T-cell (primary cell): ENCODE measurements around the gene RGS4. TPM values are rescaled to one million over a fixed set of nuclear protein-coding genes. Genes with fewer than 3 reads are reported as not detected.

ENCODE experiments used
- ATAC-seq, 4 experiments: fragments of 200-7000 bp in 3 of 4; fragments of 150-1000 bp in 1 of 4; cut with Tn5 transposase; replicated peaks in 1 of 4; 1 replicate in 3 of 4; 2 replicates in 1 of 4; pipeline ENCODE4 v1.10.0; 2021; ENCODE audit warnings: moderate library complexity in 3 of 4, mild to moderate bottlenecking in 2 of 4, moderate number of reproducible peaks in 1 of 4
- CTCF ChIA-PET, 2 donors: fragments of 300-600 bp; sonication (Branson Sonifier 250); formaldehyde crosslinking; loops; one replicate each; lab custom pipeline; 2022; ENCODE audit warnings: antibody characterized with exemption in 2 of 2; lab: Charles Lee
- POLR2A ChIA-PET, 2 donors: fragments of 300-600 bp; sonication (Branson Sonifier 250); formaldehyde crosslinking; loops; one replicate each; lab custom pipeline; 2022; ENCODE audit warnings: antibody characterized with exemption in 2 of 2; lab: Charles Lee
- DNase-seq, 35 experiments: peaks; one replicate each; pipeline versions ENCODE4 v3.0.0 to v3.0.0-alpha.2; 2013 to 2023
- H3K27ac ChIP-seq: one replicate; pipeline ENCODE4 v1.5.1; 2013; ENCODE audit warnings: low read length
- H3K27me3 ChIP-seq, 2 experiments: replicated peaks in 1 of 2; 1 replicate in 1 of 2; 2 replicates in 1 of 2; pipeline versions ENCODE4 v1.6.1 to v1.7.0; 2013; ENCODE audit warnings: low read length in 1 of 2, mixed read lengths in 1 of 2; ENCODE audit not compliant: control insufficient read depth in 2 of 2, insufficient read depth in 2 of 2; ENCODE audit errors: extremely low read depth in 1 of 2
- H3K36me3 ChIP-seq, 2 donors: 1 replicate in 1 of 2; 2 replicates in 1 of 2; pipeline versions ENCODE4 v1.6.1 to v1.7.0; 2013; ENCODE audit warnings: low read length in 1 of 2; ENCODE audit not compliant: control insufficient read depth in 2 of 2, insufficient read depth in 1 of 2; ENCODE audit errors: extremely low read depth in 1 of 2
- H3K4me1 ChIP-seq, 2 experiments: 1 replicate in 1 of 2; 2 replicates in 1 of 2; pipeline versions ENCODE4 v1.6.1 to v1.7.0; 2013; ENCODE audit warnings: low read length in 2 of 2, mixed read lengths in 1 of 2; ENCODE audit not compliant: insufficient read depth in 2 of 2, control insufficient read depth in 1 of 2; ENCODE audit errors: extremely low read depth in 1 of 2
- H3K4me3 ChIP-seq, 2 donors: 1 replicate in 1 of 2; 2 replicates in 1 of 2; pipeline versions ENCODE4 v1.5.1 to v1.7.0; 2013; ENCODE audit warnings: mild to moderate bottlenecking in 2 of 2, low read length in 1 of 2, moderate library complexity in 1 of 2; ENCODE audit not compliant: control insufficient read depth in 1 of 2; ENCODE audit errors: extremely low read depth in 1 of 2
- H3K9me3 ChIP-seq: 2 replicates; pipeline ENCODE4 v1.7.0; 2013
- H3K27ac Mint-ChIP-seq, 2 donors: one replicate each; pipeline ENCODE4 v1.8.0; 2020 to 2021; ENCODE audit warnings: mild to moderate bottlenecking in 2 of 2, mixed read lengths in 2 of 2
- H3K27me3 Mint-ChIP-seq, 2 donors: one replicate each; pipeline ENCODE4 v1.8.0; 2021 to 2022; ENCODE audit warnings: mixed read lengths in 2 of 2
- H3K36me3 Mint-ChIP-seq: one replicate; pipeline ENCODE4 v1.8.0; 2021; ENCODE audit warnings: mixed read lengths
- H3K4me1 Mint-ChIP-seq, 3 donors: one replicate each; pipeline ENCODE4 v1.8.0; 2020 to 2022; ENCODE audit warnings: mixed read lengths in 3 of 3, mild to moderate bottlenecking in 1 of 3
- H3K4me3 Mint-ChIP-seq, 3 donors: one replicate each; pipeline ENCODE4 v1.8.0; 2020 to 2022; ENCODE audit warnings: mild to moderate bottlenecking in 3 of 3, mixed read lengths in 3 of 3, moderate library complexity in 3 of 3
- H3K9me3 Mint-ChIP-seq, 3 donors: one replicate each; pipeline ENCODE4 v1.8.0; 2020 to 2022; ENCODE audit warnings: mixed read lengths in 3 of 3
- WGBS: methylation state at CpG from one replicate; pipeline ENCODE4 v1.1.5; 2013; ENCODE audit warnings: missing lambda C conversion rate; ENCODE audit not compliant: insufficient coverage; 5-methylcytosine and 5-hydroxymethylcytosine counted together
- total RNA-seq, 35 experiments: library from RNA in 6 of 35; stranded (reverse) in 6 of 35; fragments of 120-200 nt in 1 of 35; gene quantifications; one replicate each; pipeline versions ENCODE4 v1.2.1 to v1.2.4 and lab custom pipeline; 2013 to 2026

The RGS4 gene
- total RNA-seq, 5 donors from 2014 or later (not counting 1 experiment from before 2014, with no cell fraction given) = not detected

DNA sequence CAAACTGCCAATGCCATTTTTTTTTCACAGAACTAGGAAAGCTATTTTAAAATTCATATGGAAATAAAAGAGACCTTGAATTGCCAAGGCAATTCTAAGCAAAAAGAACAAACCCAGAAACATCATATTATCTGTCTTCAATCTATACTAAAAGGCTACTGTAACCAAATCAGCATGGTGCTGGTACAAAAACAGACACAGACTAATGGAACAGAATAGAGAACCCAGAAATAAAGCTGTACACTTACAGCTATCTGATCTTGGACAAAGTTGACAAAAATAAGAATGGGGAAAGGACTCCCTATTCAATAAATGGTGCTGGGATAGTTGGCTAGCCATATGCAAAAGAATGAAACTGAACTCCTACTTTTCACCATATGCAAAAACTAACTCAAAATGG lies 50.5 kb downstream of the RGS4 start:
- Mint-ChIP-seq H3K4me1 (no peaks in the 10 kb centered on the region), H3K27me3 (peaks cover 3 to 9% of the 10 kb centered on the region in 2 donors), H3K36me3 (no peaks in the 10 kb centered on the region), H3K4me3 (no peak overlapping the region), H3K9me3 (no peaks in the 10 kb centered on the region), H3K27ac (no peak overlapping the region)
- no peaks in the 10 kb centered on the region for H3K27me3 ChIP-seq
- H3K9me3 ChIP-seq = no peaks in the 10 kb centered on the region
- H3K4me3 ChIP-seq = no peak overlapping the region
- no peak overlapping the region for H3K27ac ChIP-seq
- H3K4me1 ChIP-seq = no peaks in the 10 kb centered on the region
- POLR2A ChIA-PET = no interaction called here
- no peak for DNase-seq
- CTCF ChIA-PET = no interaction called here
- H3K36me3 ChIP-seq = no peaks in the 10 kb centered on the region
- ATAC-seq = no peak

DNA sequence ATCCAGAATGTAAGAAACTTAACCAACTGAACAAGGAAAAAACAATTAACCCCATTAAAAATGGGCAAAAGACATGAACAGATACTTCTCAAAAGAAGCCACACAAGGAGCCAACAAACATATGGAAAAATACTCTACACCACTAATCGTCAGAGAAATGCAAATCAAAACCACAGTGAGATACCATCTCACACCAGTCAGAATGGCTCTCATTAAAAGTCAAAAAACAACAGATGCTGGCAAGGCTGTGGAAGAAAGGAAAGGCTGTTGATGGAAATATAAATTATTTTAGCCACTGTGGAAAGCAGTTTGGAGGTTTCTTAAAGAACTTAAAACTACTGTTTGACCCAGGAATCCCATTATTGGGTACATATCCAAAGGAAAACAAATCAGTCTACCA lies 51.2 kb downstream of the RGS4 start:
- H3K9me3 ChIP-seq = no peaks in the 10 kb centered on the region
- Mint-ChIP-seq H3K4me1 (no peaks in the 10 kb centered on the region), H3K4me3 (no peak overlapping the region), H3K9me3 (no peaks in the 10 kb centered on the region), H3K36me3 (no peaks in the 10 kb centered on the region), H3K27me3 (peaks cover 5 to 9% of the 10 kb centered on the region in 2 donors), H3K27ac (no peak overlapping the region)
- H3K4me1 ChIP-seq = no peaks in the 10 kb centered on the region
- no peak overlapping the region for H3K4me3 ChIP-seq
- no peaks in the 10 kb centered on the region for H3K36me3 ChIP-seq
- no peaks in the 10 kb centered on the region for H3K27me3 ChIP-seq
- no peak overlapping the region for H3K27ac ChIP-seq
- CTCF ChIA-PET = no interaction called here
- ATAC-seq = no peak
- WGBS = no CpG with 5 or more reads among the region's 1 CpG
- POLR2A ChIA-PET = no interaction called here
- no peak for DNase-seq

DNA sequence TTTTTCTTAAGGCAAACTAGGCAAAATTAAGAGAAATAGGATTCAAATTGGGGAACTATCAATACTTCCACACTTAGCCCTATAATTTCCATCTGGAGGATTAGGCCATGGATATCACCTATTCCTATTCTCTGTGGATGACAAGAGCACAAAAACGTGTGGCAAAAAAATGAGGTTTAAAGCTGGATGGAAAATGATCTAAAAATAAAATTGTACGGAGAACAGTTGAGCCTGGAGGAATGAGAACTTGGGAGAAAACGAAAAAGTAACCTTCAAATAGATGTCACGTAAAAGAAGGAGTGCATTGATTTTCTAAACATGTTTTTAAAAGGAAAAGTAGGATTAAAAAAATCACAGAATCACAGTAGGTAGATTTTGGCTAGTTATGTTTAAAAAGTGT lies 55.7 kb downstream of the RGS4 start:
- Mint-ChIP-seq H3K27me3 (peaks cover 5 to 9% of the 10 kb centered on the region in 2 donors), H3K36me3 (no peaks in the 10 kb centered on the region), H3K4me1 (no peaks in the 10 kb centered on the region), H3K27ac (no peak overlapping the region), H3K9me3 (no peaks in the 10 kb centered on the region), H3K4me3 (no peak overlapping the region)
- no peak for DNase-seq
- no peak overlapping the region for H3K4me3 ChIP-seq
- H3K4me1 ChIP-seq = no peaks in the 10 kb centered on the region
- H3K36me3 ChIP-seq = no peaks in the 10 kb centered on the region
- H3K9me3 ChIP-seq = no peaks in the 10 kb centered on the region
- ChIA-PET POLR2A (no interaction called here), CTCF (no interaction called here)
- 58% methylated on average over 4 of the region's 4 CpGs for WGBS
- no peaks in the 10 kb centered on the region for H3K27me3 ChIP-seq
- H3K27ac ChIP-seq = no peak overlapping the region
- ATAC-seq = no peak

Other genes with a start within 250 kb of the RGS4 start
- not detected for gene CCDC190, start 208.2 kb upstream of the RGS4 start, total RNA-seq
- gene RGS5, start 133.6 kb downstream of the RGS4 start, total RNA-seq = 1 to 10 TPM; 1.9 to 4.5 (median 3.4) TPM